ENCODE data around the gene RMND5B. TPM values are rescaled to one million over a fixed set of nuclear protein-coding genes. Genes with fewer than 3 reads are reported as not detected.

Gene RMND5B
- total and polyA plus RNA-seq, 10 of the 15 experiments (the other 5 are each of a cell fraction or from before 2014, with no cell fraction given): 1.6 to 50.7 (median 30.9) TPM

DNA sequence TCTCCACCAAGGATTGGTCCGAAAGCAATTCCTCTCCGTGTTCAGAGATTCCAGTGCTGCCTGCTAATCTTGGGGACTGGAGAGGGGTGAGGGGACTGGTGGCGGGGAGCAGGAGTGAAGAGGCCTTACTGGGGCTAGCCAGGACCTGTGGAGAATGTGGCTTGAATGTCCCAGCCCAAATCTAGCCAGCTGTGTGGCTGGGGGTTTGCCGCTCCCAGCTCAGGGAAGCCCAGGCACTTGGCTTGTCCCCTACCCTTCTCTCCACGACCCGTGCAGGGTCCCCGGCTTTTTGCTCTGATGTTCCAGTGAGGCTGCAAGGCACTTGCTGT is 15.0 kb upstream of the RMND5B start:
- peaks cover 56% of the 10 kb centered on the region for H3K79me2 ChIP-seq (ENCODE audit: control insufficient read depth, insufficient read depth, low read length)
- H3K4me1 ChIP-seq (ENCODE audit: control insufficient read depth, insufficient read depth, low read length): peaks cover 39% of the 10 kb centered on the region
- ChIA-PET RAD21 (ENCODE audit: unreplicated experiment) (interaction anchor here (0.6 to 1.1 kb wide), 2 partner anchors 38 kb away, joined by 3 to 4 read pairs; partner anchors contain the start of gene NHP2), POLR2A (interaction anchor here (0.6 to 1.9 kb wide), 7 partner anchors 10 to 690 kb away, joined by 3 to 7 read pairs (median 4); partner anchors contain the start of genes GRK6 and HNRNPAB), CTCF (interaction anchor here (0.6 to 3.0 kb wide), 5 partner anchors 27 to 1434 kb away, joined by 3 to 14 read pairs (median 5); partner anchors contain the start of gene NHP2), SMC1A (ENCODE audit: uncharacterized antibody, unreplicated experiment) (interaction anchor here (1.3 kb wide), 2 partner anchors 10 to 25 kb away, joined by 4 to 7 read pairs; no protein-coding TSS in a partner anchor)
- DNase-seq (ENCODE audit: low read depth, low spot score) (no peak), FAIRE-seq (no peak), ATAC-seq (0 out of 3 replicates have a peak, but pooled peaks have one; percentile 0)
- H3K36me3 ChIP-seq (ENCODE audit: control insufficient read depth in 2 of 2, insufficient read depth in 2 of 2, low read length in 1 of 2): peaks cover 0 to 6% of the 10 kb centered on the region in 2 experiments; a peak in 1 of 4 replicates
- H2AFZ ChIP-seq (ENCODE audit: control insufficient read depth, low read depth, low read length): peak overlapping the region; percentile 40; the same call in 1 of the 2 replicates
- H3K27ac ChIP-seq (ENCODE audit: control insufficient read depth, insufficient read depth): peak overlapping the region; percentile 72
- in situ Hi-C loops (cut with MboI) (loop anchor here (10.0 kb wide), 1 partner anchor 1439 kb away; the partner anchor contains the start of gene RUFY1), intact Hi-C loops (cut with micrococcal nuclease; ENCODE audit: unreplicated experiment) (loop anchor here (10.0 kb wide), 1 partner anchor 1581 kb away; the partner anchor contains the start of gene RNF44)
- TF ChIP-seq RCOR1 (conservative IDR thresholded peaks at IDR 0.05; ENCODE audit: low read depth, low read length) (0 out of 2 replicates have a peak, but pooled peaks have one; percentile 3), MYB (IDR thresholded peaks at IDR 0.05; ENCODE audit: borderline replicate concordance, low read depth, low read length) (no peak), NBN (IDR thresholded peaks at IDR 0.05) (no peak), SPI1 (IDR thresholded peaks at IDR 0.05; ENCODE audit: borderline replicate concordance, insufficient read depth, low read depth, low read length) (no peak)
- TF ChIP-seq, protein P1, sequence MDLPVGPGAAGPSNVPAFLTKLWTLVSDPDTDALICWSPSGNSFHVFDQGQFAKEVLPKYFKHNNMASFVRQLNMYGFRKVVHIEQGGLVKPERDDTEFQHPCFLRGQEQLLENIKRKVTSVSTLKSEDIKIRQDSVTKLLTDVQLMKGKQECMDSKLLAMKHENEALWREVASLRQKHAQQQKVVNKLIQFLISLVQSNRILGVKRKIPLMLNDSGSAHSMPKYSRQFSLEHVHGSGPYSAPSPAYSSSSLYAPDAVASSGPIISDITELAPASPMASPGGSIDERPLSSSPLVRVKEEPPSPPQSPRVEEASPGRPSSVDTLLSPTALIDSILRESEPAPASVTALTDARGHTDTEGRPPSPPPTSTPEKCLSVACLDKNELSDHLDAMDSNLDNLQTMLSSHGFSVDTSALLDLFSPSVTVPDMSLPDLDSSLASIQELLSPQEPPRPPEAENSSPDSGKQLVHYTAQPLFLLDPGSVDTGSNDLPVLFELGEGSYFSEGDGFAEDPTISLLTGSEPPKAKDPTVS (IDR thresholded peaks at IDR 0.05; ENCODE audit: low read depth, low read length): no peak
- WGBS (ENCODE audit: insufficient coverage, insufficient replicate concordance, low lambda C conversion rate, missing lambda C conversion rate): 6% methylated on average over 6 of the region's 7 CpGs
- peak overlapping the region; percentile 84 for H3K4me2 ChIP-seq (ENCODE audit: control insufficient read depth, insufficient read depth)
- peak overlapping the region; percentile 70 for H3K9ac ChIP-seq (ENCODE audit: control insufficient read depth, insufficient read depth, low read length)
- peak overlapping the region; percentile 88 for H3K4me3 ChIP-seq
- H3K27me3 ChIP-seq (replicated peaks in 1 of 2; ENCODE audit: control insufficient read depth in 2 of 2, insufficient read depth in 2 of 2, low read length in 1 of 2): no peaks in the 10 kb centered on the region
- BruUV-seq (replicated peaks): no TSS peak
- no peaks in the 10 kb centered on the region for H3K9me3 ChIP-seq (replicated peaks; ENCODE audit: control insufficient read depth, insufficient read depth, low read length)
- H4K20me1 ChIP-seq (ENCODE audit: control insufficient read depth, insufficient read depth): no peaks in the 10 kb centered on the region

Measured in GM12878 (cell line).